Measurements from ENCODE around the gene CDH16.
A peak's percentile ranks its signal among the peaks of the same experiment; 100 is the strongest.

Gene CDH16

DNA sequence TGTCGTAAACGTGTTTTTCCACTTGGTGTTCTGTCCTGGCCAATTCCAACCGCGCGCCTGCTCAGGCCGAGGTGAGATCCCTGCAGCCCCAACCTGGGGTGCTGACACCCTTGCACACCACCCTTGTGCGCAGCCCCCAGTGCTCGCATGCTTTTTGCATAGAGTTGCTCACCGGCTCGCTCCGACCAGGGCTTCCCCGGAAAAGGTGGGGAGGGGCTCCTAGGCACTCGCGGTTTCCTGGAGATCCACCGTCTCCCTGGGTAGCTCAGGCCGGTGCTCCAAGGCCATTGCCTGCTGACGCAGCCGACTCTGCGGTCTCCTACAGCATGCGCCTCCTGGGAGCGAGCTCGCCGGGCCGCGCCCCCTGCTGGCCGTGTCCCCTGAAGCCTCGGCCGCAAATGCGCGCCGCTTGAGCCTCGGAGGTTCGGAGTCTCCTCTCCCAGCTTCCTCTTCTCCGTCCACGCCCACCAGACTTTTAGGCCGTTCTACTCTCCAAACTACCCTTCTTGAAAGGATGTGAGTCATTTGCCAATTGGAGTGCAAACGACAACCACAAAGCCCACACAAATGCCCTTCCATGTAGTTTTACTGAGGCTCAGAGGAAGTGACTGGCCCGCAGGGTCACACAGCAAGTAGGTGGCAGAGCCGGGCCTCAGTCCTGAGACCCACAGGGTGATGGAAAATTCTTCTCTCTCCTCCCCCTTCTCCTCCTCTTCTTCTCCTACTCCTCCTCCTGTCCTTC lies 45.6 kb downstream of the CDH16 start (continued):
- TF ChIP-seq ZNF610 (tag by site-specific recombination; IDR thresholded peaks at IDR 0.05; ENCODE audit: borderline replicate concordance), result no peak
- TF ChIP-seq ZNF830 (tag by site-specific recombination; IDR thresholded peaks at IDR 0.05; ENCODE audit: low read depth), result no peak
- no peak for TF ChIP-seq ZFP69B (tag by site-specific recombination; IDR thresholded peaks at IDR 0.05)
- TF ChIP-seq ZNF585B (tag by site-specific recombination; IDR thresholded peaks at IDR 0.05), result no peak
- peak; percentile 73 for TF ChIP-seq ZNF501 (tag by site-specific recombination; IDR thresholded peaks at IDR 0.05)
- TF ChIP-seq ZNF596 (tag by site-specific recombination; IDR thresholded peaks at IDR 0.05), result no peak
- no peak for TF ChIP-seq ZNF404 (tag by site-specific recombination; IDR thresholded peaks at IDR 0.05)
- no peak for TF ChIP-seq OSR2 (tag by site-specific recombination; IDR thresholded peaks at IDR 0.05)
- TF ChIP-seq, protein P1, sequence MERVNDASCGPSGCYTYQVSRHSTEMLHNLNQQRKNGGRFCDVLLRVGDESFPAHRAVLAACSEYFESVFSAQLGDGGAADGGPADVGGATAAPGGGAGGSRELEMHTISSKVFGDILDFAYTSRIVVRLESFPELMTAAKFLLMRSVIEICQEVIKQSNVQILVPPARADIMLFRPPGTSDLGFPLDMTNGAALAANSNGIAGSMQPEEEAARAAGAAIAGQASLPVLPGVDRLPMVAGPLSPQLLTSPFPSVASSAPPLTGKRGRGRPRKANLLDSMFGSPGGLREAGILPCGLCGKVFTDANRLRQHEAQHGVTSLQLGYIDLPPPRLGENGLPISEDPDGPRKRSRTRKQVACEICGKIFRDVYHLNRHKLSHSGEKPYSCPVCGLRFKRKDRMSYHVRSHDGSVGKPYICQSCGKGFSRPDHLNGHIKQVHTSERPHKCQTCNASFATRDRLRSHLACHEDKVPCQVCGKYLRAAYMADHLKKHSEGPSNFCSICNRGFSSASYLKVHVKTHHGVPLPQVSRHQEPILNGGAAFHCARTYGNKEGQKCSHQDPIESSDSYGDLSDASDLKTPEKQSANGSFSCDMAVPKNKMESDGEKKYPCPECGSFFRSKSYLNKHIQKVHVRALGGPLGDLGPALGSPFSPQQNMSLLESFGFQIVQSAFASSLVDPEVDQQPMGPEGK (tag by site-specific recombination; IDR thresholded peaks at IDR 0.05), result peak; percentile 61; the same call in 1 of the 2 replicates
- TF ChIP-seq ZNF558 (tag by site-specific recombination; IDR thresholded peaks at IDR 0.05), result no peak
- peak; percentile 57 for TF ChIP-seq ZNF398 (tag by site-specific recombination; IDR thresholded peaks at IDR 0.05)
- TF ChIP-seq, protein P2, sequence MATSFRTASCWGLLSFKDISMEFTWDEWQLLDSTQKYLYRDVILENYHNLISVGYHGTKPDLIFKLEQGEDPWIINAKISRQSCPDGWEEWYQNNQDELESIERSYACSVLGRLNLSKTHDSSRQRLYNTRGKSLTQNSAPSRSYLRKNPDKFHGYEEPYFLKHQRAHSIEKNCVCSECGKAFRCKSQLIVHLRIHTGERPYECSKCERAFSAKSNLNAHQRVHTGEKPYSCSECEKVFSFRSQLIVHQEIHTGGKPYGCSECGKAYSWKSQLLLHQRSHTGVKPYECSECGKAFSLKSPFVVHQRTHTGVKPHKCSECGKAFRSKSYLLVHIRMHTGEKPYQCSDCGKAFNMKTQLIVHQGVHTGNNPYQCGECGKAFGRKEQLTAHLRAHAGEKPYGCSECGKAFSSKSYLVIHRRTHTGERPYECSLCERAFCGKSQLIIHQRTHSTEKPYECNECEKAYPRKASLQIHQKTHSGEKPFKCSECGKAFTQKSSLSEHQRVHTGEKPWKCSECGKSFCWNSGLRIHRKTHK (tag by site-specific recombination; IDR thresholded peaks at IDR 0.05), result no peak
- TF ChIP-seq ZBTB1 (tag by site-specific recombination; IDR thresholded peaks at IDR 0.05), result no peak
- TF ChIP-seq, protein P3, sequence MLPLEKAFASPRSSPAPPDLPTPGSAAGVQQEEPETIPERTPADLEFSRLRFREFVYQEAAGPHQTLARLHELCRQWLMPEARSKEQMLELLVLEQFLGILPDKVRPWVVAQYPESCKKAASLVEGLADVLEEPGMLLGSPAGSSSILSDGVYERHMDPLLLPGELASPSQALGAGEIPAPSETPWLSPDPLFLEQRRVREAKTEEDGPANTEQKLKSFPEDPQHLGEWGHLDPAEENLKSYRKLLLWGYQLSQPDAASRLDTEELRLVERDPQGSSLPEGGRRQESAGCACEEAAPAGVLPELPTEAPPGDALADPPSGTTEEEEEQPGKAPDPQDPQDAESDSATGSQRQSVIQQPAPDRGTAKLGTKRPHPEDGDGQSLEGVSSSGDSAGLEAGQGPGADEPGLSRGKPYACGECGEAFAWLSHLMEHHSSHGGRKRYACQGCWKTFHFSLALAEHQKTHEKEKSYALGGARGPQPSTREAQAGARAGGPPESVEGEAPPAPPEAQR (tag by site-specific recombination; IDR thresholded peaks at IDR 0.05), result no peak
- TF ChIP-seq ZNF670 (tag by site-specific recombination; IDR thresholded peaks at IDR 0.05; ENCODE audit: low read depth), result no peak
- peak; percentile 96 for TF ChIP-seq ZNF660 (tag by site-specific recombination; IDR thresholded peaks at IDR 0.05)
- TF ChIP-seq ZNF184 (tag by site-specific recombination; IDR thresholded peaks at IDR 0.05), result no peak
- TF ChIP-seq ZBTB20 (tag by site-specific recombination; IDR thresholded peaks at IDR 0.05), result peak; percentile 40; the same call in 1 of the 2 replicates
- no peak for TF ChIP-seq SETDB1 (IDR thresholded peaks at IDR 0.05; ENCODE audit: insufficient read length, low read length)
- no peak for TF ChIP-seq ZNF157 (tag by site-specific recombination; IDR thresholded peaks at IDR 0.05)
- TF ChIP-seq ZNF174 (tag by site-specific recombination; IDR thresholded peaks at IDR 0.05), result no peak
- 0 out of 2 replicates have a peak, but pooled peaks have one; percentile 48 for TF ChIP-seq ZNF76 (tag by site-specific recombination; IDR thresholded peaks at IDR 0.05; ENCODE audit: borderline replicate concordance, low read depth)
- no peak for TF ChIP-seq YY1 (tag by site-specific recombination; IDR thresholded peaks at IDR 0.05)
- peak; percentile 87 for TF ChIP-seq ZNF580 (tag by site-specific recombination; IDR thresholded peaks at IDR 0.05)
- TF ChIP-seq ZNF658 (tag by site-specific recombination; IDR thresholded peaks at IDR 0.05), result no peak
- no peak for TF ChIP-seq ZNF473 (tag by site-specific recombination; IDR thresholded peaks at IDR 0.05)
- TF ChIP-seq IKZF3 (tag by site-specific recombination; IDR thresholded peaks at IDR 0.05), result peak; percentile 66; the same call in 1 of the 2 replicates
- peak; percentile 93 for TF ChIP-seq ZBTB17 (tag by site-specific recombination; IDR thresholded peaks at IDR 0.05)
- TF ChIP-seq ZNF560 (tag by site-specific recombination; IDR thresholded peaks at IDR 0.05; ENCODE audit: borderline replicate concordance), result no peak
- TF ChIP-seq, protein P4, sequence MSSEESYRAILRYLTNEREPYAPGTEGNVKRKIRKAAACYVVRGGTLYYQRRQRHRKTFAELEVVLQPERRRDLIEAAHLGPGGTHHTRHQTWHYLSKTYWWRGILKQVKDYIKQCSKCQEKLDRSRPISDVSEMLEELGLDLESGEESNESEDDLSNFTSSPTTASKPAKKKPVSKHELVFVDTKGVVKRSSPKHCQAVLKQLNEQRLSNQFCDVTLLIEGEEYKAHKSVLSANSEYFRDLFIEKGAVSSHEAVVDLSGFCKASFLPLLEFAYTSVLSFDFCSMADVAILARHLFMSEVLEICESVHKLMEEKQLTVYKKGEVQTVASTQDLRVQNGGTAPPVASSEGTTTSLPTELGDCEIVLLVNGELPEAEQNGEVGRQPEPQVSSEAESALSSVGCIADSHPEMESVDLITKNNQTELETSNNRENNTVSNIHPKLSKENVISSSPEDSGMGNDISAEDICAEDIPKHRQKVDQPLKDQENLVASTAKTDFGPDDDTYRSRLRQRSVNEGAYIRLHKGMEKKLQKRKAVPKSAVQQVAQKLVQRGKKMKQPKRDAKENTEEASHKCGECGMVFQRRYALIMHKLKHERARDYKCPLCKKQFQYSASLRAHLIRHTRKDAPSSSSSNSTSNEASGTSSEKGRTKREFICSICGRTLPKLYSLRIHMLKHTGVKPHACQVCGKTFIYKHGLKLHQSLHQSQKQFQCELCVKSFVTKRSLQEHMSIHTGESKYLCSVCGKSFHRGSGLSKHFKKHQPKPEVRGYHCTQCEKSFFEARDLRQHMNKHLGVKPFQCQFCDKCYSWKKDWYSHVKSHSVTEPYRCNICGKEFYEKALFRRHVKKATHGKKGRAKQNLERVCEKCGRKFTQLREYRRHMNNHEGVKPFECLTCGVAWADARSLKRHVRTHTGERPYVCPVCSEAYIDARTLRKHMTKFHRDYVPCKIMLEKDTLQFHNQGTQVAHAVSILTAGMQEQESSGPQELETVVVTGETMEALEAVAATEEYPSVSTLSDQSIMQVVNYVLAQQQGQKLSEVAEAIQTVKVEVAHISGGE (tag by site-specific recombination; conservative IDR thresholded peaks at IDR 0.05; ENCODE audit: low read depth), result peak; percentile 50; the same call in 1 of the 2 replicates

Measured in HEK293 (cell line).